Measurements from ENCODE around the gene KRT33B. TPM values are rescaled to one million over a fixed set of nuclear protein-coding genes. Genes with fewer than 3 reads are reported as not detected.
A peak's percentile ranks its signal among the peaks of the same experiment; 100 is the strongest.

The KRT33B gene
- total and polyA plus RNA-seq, 2 of the 13 experiments (the other 11 are each of a cell fraction or from before 2014, with no cell fraction given), result not detected

DNA sequence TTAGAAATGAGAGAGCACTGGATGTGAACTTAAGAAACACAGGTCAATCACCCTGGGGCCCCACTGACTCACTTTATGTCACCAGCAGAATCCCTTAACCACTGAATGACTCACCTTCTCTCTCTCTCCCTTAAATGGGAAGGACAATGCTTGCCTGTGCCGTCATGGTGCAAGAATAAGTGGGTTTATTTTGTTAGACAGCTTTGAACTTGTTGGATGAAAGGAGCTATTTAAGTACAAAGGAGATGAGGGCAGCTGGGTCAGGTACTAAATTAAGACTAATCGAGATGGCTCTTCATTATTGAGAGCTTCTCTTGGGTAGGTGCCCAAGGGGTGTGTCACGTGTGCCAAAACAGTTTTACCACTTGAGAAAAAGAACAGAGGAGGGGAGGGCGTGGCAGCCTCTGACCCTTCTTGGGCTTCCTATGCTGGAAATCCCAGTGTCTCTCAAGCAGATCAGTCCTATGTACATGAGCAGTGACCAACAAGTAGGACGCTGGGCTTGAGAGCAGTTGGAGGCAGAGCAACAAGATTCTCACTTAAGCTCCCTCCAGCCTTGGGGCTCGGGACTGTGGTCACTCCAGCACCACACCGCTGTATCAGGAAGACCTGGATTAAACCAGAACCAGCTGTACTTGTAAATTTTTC lies 34.5 kb upstream of the KRT33B start (continued):
- TF ChIP-seq, protein P1, sequence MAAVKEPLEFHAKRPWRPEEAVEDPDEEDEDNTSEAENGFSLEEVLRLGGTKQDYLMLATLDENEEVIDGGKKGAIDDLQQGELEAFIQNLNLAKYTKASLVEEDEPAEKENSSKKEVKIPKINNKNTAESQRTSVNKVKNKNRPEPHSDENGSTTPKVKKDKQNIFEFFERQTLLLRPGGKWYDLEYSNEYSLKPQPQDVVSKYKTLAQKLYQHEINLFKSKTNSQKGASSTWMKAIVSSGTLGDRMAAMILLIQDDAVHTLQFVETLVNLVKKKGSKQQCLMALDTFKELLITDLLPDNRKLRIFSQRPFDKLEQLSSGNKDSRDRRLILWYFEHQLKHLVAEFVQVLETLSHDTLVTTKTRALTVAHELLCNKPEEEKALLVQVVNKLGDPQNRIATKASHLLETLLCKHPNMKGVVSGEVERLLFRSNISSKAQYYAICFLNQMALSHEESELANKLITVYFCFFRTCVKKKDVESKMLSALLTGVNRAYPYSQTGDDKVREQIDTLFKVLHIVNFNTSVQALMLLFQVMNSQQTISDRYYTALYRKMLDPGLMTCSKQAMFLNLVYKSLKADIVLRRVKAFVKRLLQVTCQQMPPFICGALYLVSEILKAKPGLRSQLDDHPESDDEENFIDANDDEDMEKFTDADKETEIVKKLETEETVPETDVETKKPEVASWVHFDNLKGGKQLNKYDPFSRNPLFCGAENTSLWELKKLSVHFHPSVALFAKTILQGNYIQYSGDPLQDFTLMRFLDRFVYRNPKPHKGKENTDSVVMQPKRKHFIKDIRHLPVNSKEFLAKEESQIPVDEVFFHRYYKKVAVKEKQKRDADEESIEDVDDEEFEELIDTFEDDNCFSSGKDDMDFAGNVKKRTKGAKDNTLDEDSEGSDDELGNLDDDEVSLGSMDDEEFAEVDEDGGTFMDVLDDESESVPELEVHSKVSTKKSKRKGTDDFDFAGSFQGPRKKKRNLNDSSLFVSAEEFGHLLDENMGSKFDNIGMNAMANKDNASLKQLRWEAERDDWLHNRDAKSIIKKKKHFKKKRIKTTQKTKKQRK (IDR thresholded peaks at IDR 0.05; ENCODE audit: low read length), result no peak
- TF ChIP-seq, protein P2, sequence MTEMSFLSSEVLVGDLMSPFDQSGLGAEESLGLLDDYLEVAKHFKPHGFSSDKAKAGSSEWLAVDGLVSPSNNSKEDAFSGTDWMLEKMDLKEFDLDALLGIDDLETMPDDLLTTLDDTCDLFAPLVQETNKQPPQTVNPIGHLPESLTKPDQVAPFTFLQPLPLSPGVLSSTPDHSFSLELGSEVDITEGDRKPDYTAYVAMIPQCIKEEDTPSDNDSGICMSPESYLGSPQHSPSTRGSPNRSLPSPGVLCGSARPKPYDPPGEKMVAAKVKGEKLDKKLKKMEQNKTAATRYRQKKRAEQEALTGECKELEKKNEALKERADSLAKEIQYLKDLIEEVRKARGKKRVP (CRISPR knock-in tag; IDR thresholded peaks at IDR 0.05), result peak in 1 of 2 experiments; percentile 77; a peak in 2 of 4 replicates
- TF ChIP-seq, protein P3, sequence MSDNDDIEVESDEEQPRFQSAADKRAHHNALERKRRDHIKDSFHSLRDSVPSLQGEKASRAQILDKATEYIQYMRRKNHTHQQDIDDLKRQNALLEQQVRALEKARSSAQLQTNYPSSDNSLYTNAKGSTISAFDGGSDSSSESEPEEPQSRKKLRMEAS (IDR thresholded peaks at IDR 0.05), result no peak
- TF ChIP-seq, protein P4, sequence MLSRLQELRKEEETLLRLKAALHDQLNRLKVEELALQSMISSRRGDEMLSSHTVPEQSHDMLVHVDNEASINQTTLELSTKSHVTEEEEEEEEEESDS (CRISPR knock-in tag; IDR thresholded peaks at IDR 0.05; ENCODE audit: borderline replicate concordance), result no peak
- TF ChIP-seq ZNF484 (CRISPR knock-in tag; IDR thresholded peaks at IDR 0.05; ENCODE audit: borderline replicate concordance, low read depth) (no peak), PAF1 (CRISPR knock-in tag; IDR thresholded peaks at IDR 0.05) (no peak), ZNF616 (CRISPR knock-in tag; IDR thresholded peaks at IDR 0.05; ENCODE audit: low read depth) (no peak), ZFY (CRISPR knock-in tag; IDR thresholded peaks at IDR 0.05) (no peak), FOXA3 (CRISPR knock-in tag; IDR thresholded peaks at IDR 0.05) (peak; percentile 71), KLF6 (CRISPR knock-in tag; IDR thresholded peaks at IDR 0.05) (no peak), MYNN (CRISPR knock-in tag; IDR thresholded peaks at IDR 0.05; ENCODE audit: low read depth) (no peak), CC2D1A (CRISPR knock-in tag; IDR thresholded peaks at IDR 0.05) (no peak), ZNF556 (CRISPR knock-in tag; IDR thresholded peaks at IDR 0.05; ENCODE audit: borderline replicate concordance) (no peak)
- TF ChIP-seq, protein P5, sequence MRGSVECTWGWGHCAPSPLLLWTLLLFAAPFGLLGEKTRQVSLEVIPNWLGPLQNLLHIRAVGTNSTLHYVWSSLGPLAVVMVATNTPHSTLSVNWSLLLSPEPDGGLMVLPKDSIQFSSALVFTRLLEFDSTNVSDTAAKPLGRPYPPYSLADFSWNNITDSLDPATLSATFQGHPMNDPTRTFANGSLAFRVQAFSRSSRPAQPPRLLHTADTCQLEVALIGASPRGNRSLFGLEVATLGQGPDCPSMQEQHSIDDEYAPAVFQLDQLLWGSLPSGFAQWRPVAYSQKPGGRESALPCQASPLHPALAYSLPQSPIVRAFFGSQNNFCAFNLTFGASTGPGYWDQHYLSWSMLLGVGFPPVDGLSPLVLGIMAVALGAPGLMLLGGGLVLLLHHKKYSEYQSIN (CRISPR knock-in tag; IDR thresholded peaks at IDR 0.05; ENCODE audit: borderline replicate concordance), result no peak
- TF ChIP-seq, protein P6, sequence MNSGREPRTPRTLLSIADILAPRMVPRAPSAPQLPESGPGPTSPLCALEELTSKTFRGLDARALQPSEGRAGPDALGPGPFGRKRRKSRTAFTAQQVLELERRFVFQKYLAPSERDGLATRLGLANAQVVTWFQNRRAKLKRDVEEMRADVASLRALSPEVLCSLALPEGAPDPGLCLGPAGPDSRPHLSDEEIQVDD (CRISPR knock-in tag; IDR thresholded peaks at IDR 0.05; ENCODE audit: borderline replicate concordance), result no peak
